Karpas-422 (cell line): ENCODE results near the gene LYRM4. TPM values are rescaled to one million over a fixed set of nuclear protein-coding genes. Genes with fewer than 3 reads are reported as not detected.
A peak's percentile ranks its signal among the peaks of the same experiment; 100 is the strongest.

Experiments used
- DNase-seq: peaks from one replicate; pipeline ENCODE4 v3.0.0-alpha.2; 2015
- H2AFZ ChIP-seq: fragments of 200-600 bp; sonication (generic); 2 replicates; pipeline ENCODE4 v1.6.1; 2014; ENCODE audit warnings: antibody characterized with exemption, low read length, mixed read lengths
- H3K27ac ChIP-seq: fragments of 200-600 bp; sonication (generic); 2 replicates; pipeline ENCODE4 v1.5.1; 2014; ENCODE audit warnings: mild to moderate bottlenecking, low read length, moderate library complexity
- H3K27me3 ChIP-seq: fragments of 200-600 bp; sonication (generic); 2 replicates; pipeline ENCODE4 v1.6.1; 2014; ENCODE audit warnings: low read length, mixed read lengths
- H3K36me3 ChIP-seq: fragments of 200-600 bp; sonication (generic); 2 replicates; pipeline ENCODE4 v1.6.1; 2014; ENCODE audit warnings: low read length, mixed read lengths; ENCODE audit not compliant: insufficient read depth
- H3K4me1 ChIP-seq: fragments of 200-600 bp; sonication (generic); 2 replicates; pipeline ENCODE4 v1.6.1; 2014; ENCODE audit warnings: mild to moderate bottlenecking, low read length, mixed read lengths
- H3K4me2 ChIP-seq: fragments of 200-600 bp; sonication (generic); 2 replicates; pipeline ENCODE4 v1.6.1; 2014; ENCODE audit warnings: low read length, low read depth, mild to moderate bottlenecking; ENCODE audit not compliant: poor library complexity, severe bottlenecking
- H3K4me3 ChIP-seq: fragments of 200-600 bp; sonication (generic); 2 replicates; pipeline ENCODE4 v1.5.1; 2014; ENCODE audit warnings: mild to moderate bottlenecking, antibody characterized with exemption, low read length, mixed read lengths
- H3K79me2 ChIP-seq: fragments of 200-600 bp; sonication (generic); 2 replicates; pipeline ENCODE4 v1.6.1; 2014; ENCODE audit warnings: mild to moderate bottlenecking, low read length, mixed read lengths
- H3K9ac ChIP-seq: fragments of 200-600 bp; sonication (generic); 2 replicates; pipeline ENCODE4 v1.6.0; 2014; ENCODE audit warnings: low read length
- H3K9me2 ChIP-seq: fragments of 200-600 bp; sonication (generic), shearing (Covaris generic); replicated peaks from 2 replicates; pipeline ENCODE4 v1.6.0; 2014; ENCODE audit warnings: mild to moderate bottlenecking, low read length, moderate library complexity; ENCODE audit not compliant: insufficient read depth
- H3K9me3 ChIP-seq: fragments of 300-700, 200-600 bp; sonication (generic); 2 replicates; pipeline ENCODE4 v1.6.1; 2014; ENCODE audit warnings: low read length, mixed read lengths
- H4K20me1 ChIP-seq: fragments of 200-600 bp; sonication (generic); 2 replicates; pipeline ENCODE4 v1.6.1; 2014; ENCODE audit warnings: mild to moderate bottlenecking, antibody characterized with exemption, low read length, low read depth; ENCODE audit not compliant: insufficient read depth
- total RNA-seq: library from RNA; depleted of rRNA; stranded (reverse); fragments of >200 nt; shearing (Covaris generic); gene quantifications from 2 replicates; pipeline ENCODE4 v1.2.3, GENCODE V29; 2014; ENCODE audit warnings: low replicate concordance; rRNA removed

LYRM4 gene
- total RNA-seq: 22.6 and 50.5 TPM in 2 replicates

DNA sequence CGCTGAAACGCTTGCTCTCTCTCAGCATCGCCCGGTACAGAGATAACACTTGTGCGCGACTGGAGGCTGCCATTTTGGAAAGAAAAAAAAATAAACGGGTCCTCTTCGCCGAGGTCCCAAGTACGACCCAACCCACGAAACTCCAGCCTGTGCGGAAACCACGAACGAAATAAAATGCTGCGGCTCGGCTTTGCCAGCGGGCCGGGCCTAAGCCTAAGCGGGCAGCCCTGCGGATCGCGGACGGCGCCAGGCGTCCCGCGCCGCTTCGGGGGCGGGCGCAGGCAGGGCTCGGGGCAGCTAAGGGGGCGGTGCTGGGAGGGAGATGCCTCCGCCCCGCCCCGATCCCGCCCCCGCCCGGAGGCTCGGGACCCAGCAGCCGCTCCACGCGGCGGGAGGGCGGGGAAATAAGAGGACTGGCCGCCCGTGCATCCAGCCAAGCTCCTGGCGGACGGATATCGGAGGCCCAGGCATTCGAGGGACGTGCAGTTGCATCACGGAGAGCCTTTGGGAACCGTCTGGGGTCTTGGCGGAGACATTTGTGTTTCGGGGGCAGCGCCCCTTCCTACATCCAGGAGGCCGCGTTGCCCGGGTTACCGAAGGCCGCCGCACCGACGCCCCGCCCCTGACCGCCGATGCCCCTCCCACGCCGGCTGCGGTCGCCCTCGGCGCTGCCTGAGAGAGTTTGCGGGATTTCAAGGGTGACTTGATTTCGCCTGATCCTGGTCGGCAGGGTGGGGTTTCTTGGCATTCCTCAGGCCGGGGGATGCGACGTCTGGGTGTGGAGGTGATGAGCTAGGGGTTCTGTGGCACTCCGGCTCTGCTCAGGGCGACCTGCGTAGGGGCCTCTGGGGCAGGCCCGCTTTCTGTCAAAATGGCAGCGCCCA lies at the start of gene LYRM4, which contains the start of gene FARS2:
LYRM4 (minus strand) TSS at position 290 of the 884 bp plus-strand sequence; CDS start at position 73, 217 bp downstream.
FARS2 (plus strand) TSS at position 853 of the 884 bp plus-strand sequence.
- peak within 1 kb of the TSS; percentile 86 for H2AFZ ChIP-seq
- H3K27ac ChIP-seq: peak within 1 kb of the TSS; percentile 81
- peaks cover 10% of the 10 kb centered on the region; the same call in 1 of the 2 replicates for H3K36me3 ChIP-seq
- H3K27me3 ChIP-seq: no peaks in the 10 kb centered on the region
- H3K4me1 ChIP-seq: peaks cover 31% of the 10 kb centered on the region
- peak within 1 kb of the TSS; percentile 90 for H3K4me3 ChIP-seq
- peak within 1 kb of the TSS; percentile 83 for H3K4me2 ChIP-seq
- peak within 1 kb of the TSS; percentile 80 for H3K9ac ChIP-seq
- peaks cover 76% of the 10 kb centered on the region for H3K79me2 ChIP-seq
- H3K9me3 ChIP-seq: no peaks in the 10 kb centered on the region
- H4K20me1 ChIP-seq: no peaks in the 10 kb centered on the region
- DNase-seq: peak; percentile 95
- H3K9me2 ChIP-seq: no peaks in the 10 kb centered on the region

DNA sequence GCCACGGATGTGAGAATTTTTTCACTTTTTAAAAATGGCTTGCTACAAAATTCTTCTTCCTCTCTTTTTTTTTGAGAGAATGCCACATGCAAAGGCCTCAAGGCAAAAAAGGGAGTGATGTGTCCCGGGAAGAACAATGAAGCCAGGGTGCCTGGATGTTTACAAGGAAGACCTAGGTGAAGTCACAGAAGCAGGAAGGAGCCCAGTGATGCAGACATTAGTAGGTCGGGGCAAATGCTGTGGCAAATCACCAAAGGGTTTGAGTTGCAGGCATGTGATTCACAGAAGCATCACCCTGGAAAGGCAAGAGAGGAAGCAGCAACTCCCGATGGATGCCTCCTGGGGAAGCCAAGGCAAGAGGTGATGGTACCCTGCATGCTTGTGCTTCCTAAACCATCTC lies 47.3 kb upstream of the LYRM4 start:
- H3K9ac ChIP-seq: no peak overlapping the region
- no peak overlapping the region for H3K4me2 ChIP-seq
- no peaks in the 10 kb centered on the region for H3K79me2 ChIP-seq
- H3K36me3 ChIP-seq: no peaks in the 10 kb centered on the region
- no peaks in the 10 kb centered on the region for H3K9me2 ChIP-seq
- H3K4me1 ChIP-seq: peaks cover 8% of the 10 kb centered on the region
- H3K27ac ChIP-seq: no peak overlapping the region
- no peaks in the 10 kb centered on the region for H3K27me3 ChIP-seq
- DNase-seq: no peak
- no peak overlapping the region for H3K4me3 ChIP-seq
- H3K9me3 ChIP-seq: no peaks in the 10 kb centered on the region
- no peak overlapping the region for H2AFZ ChIP-seq
- H4K20me1 ChIP-seq: peaks cover 70% of the 10 kb centered on the region

GRCh38 chr6:5307058-5307457 lies 46.3 kb upstream of the LYRM4 start:
- no peaks in the 10 kb centered on the region for H3K36me3 ChIP-seq
- no peaks in the 10 kb centered on the region for H3K9me2 ChIP-seq
- no peak overlapping the region for H3K4me3 ChIP-seq
- DNase-seq: no peak
- peaks cover 66% of the 10 kb centered on the region for H4K20me1 ChIP-seq
- H2AFZ ChIP-seq: no peak overlapping the region
- peaks cover 14% of the 10 kb centered on the region for H3K4me1 ChIP-seq
- no peak overlapping the region for H3K9ac ChIP-seq
- no peak overlapping the region for H3K4me2 ChIP-seq
- no peaks in the 10 kb centered on the region for H3K27me3 ChIP-seq
- no peaks in the 10 kb centered on the region for H3K9me3 ChIP-seq
- H3K27ac ChIP-seq: no peak overlapping the region
- no peaks in the 10 kb centered on the region for H3K79me2 ChIP-seq

DNA sequence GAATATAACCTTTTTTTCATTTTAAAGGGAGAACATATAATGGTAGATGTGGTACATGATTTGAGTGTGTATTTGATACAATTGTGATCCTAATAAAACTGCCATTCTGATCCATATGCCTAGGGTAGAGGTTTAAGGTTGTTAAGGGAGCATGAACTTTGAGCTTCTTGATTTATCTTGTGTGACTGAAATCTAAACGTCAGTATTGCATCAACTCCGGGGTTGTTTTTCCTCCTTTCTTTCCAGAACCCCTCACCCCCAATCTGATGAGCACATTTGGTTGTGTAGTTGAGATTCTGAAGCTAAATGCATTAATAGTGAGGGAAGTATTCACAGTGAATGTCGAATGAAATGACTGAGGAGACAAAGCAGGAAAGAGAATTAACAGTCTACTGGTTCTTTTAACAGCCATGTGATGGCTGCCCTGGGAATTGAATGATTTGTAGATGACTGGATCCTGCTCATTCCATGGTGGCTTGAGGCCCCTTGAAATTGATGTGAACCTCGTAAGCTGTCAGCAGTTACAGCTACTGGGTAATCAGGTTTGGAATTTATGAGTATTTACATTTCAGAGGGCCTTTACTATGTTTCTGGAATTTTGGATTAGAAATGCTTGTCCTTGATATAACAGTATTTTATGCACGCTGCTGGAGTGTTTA lies 45.3 kb upstream of the LYRM4 start:
- Histone ChIP-seq H2AFZ (no peak overlapping the region), H3K27me3 (no peaks in the 10 kb centered on the region), H3K79me2 (no peaks in the 10 kb centered on the region), H3K4me3 (no peak overlapping the region), H3K9me2 (no peaks in the 10 kb centered on the region), H3K27ac (no peak overlapping the region), H3K9ac (no peak overlapping the region), H4K20me1 (peaks cover 68% of the 10 kb centered on the region), H3K36me3 (no peaks in the 10 kb centered on the region), H3K4me2 (no peak overlapping the region), H3K9me3 (no peaks in the 10 kb centered on the region), H3K4me1 (peaks cover 16% of the 10 kb centered on the region)
- DNase-seq: no peak

DNA sequence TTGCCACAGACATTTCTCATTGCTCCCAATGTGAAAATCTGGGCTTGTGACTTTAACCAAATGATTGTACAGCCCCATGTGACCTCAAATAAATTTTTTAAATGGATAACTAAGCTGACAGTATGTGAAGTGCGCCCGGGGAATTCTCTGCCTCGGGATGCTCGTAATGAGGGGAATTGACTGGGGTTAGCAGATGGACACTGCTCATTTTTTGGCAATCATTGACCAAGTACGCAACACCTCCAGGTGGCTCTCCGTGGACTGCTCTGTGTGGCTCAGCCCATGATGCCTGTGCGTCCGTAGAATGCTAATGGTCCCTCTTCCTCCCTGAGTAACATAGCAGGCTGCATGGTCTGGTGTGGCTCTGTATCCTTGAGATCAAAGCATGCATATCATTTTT lies 42.9 kb upstream of the LYRM4 start:
- Histone ChIP-seq H3K4me1 (peaks cover 16% of the 10 kb centered on the region), H3K9me3 (no peaks in the 10 kb centered on the region), H3K27ac (no peak overlapping the region), H3K9me2 (no peaks in the 10 kb centered on the region), H3K27me3 (no peaks in the 10 kb centered on the region), H3K36me3 (no peaks in the 10 kb centered on the region), H3K79me2 (no peaks in the 10 kb centered on the region), H3K4me2 (no peak overlapping the region), H3K4me3 (no peak overlapping the region), H4K20me1 (peaks cover 72% of the 10 kb centered on the region), H3K9ac (no peak overlapping the region), H2AFZ (no peak overlapping the region)
- peak; percentile 26 for DNase-seq

- Histone ChIP-seq H3K79me2 (no peaks in the 10 kb centered on the region), H3K27ac (no peak overlapping the region), H2AFZ (no peak overlapping the region), H4K20me1 (peaks cover 72% of the 10 kb centered on the region), H3K9ac (no peak overlapping the region), H3K27me3 (no peaks in the 10 kb centered on the region), H3K4me1 (peaks cover 16% of the 10 kb centered on the region), H3K9me2 (no peaks in the 10 kb centered on the region), H3K4me3 (no peak overlapping the region), H3K4me2 (no peak overlapping the region), H3K36me3 (no peaks in the 10 kb centered on the region), H3K9me3 (no peaks in the 10 kb centered on the region)
- DNase-seq: peak; percentile 84
Observed at GRCh38 chr6:5302995-5303622, 42.4 kb upstream of the LYRM4 start.

DNA sequence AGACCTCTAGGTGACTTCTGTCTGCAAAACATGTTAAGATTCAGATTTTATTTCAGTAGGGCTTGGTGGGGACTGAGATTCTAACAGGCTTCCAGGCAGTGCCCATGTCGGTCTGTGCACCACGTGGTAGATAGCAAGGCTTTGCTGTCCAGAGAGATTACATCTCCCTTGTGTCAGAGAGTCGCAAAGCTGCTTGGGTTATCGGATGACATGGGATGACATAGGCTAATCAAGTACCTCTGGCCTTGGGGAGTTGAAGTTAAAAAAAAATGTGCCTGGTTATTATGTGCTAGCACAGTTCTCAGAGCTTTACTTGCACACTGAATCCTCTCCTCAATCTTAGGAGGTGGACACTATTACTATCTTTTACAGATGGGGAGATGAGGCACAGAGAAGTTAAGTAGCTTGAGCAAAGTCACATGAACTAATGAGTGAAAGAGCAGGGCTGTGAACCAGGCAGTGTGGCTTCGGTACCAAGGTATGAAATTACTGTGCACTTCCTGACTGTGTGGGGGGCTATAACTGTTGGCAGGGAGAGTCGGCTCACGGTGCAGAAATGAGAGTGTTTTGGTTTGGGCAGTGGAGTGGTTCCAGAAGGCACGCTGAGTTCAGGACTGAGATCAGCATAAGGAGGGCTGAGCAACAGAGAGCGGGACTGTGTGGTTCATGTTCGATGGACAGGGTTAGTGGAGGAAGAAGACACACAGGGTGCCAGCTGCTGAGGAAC lies 41.6 kb upstream of the LYRM4 start:
- Histone ChIP-seq H3K9ac (no peak overlapping the region), H3K79me2 (0 out of 2 replicates have a peak, but pooled peaks cover 4% of the 10 kb centered on the region), H3K27ac (no peak overlapping the region), H3K9me3 (no peaks in the 10 kb centered on the region), H3K4me3 (no peak overlapping the region), H4K20me1 (peaks cover 72% of the 10 kb centered on the region), H3K36me3 (no peaks in the 10 kb centered on the region), H3K4me2 (no peak overlapping the region), H3K9me2 (no peaks in the 10 kb centered on the region), H3K27me3 (no peaks in the 10 kb centered on the region), H2AFZ (no peak overlapping the region), H3K4me1 (peaks cover 16% of the 10 kb centered on the region)
- no peak for DNase-seq
